ENCODE results near the gene SLC35G1. TPM values are rescaled to one million over a fixed set of nuclear protein-coding genes. Genes with fewer than 3 reads are reported as not detected.

The SLC35G1 gene
- total RNA-seq, 4 donors from 2014 or later: 3.5 to 5.7 (median 4.6) TPM

- no peak for TF ChIP-seq CTCF (IDR thresholded peaks at IDR 0.05)
- no peak for ATAC-seq (ENCODE audit: low FRiP score)
- no peak for DNase-seq (ENCODE audit: low spot score)
Measured at GRCh38 chr10:93871671-93872204, 22.0 kb upstream of the SLC35G1 start.

- DNase-seq (ENCODE audit: low spot score) (no peak), ATAC-seq (ENCODE audit: low FRiP score) (no peak)
- TF ChIP-seq CTCF (IDR thresholded peaks at IDR 0.05): no peak
Measured at GRCh38 chr10:93872375-93873158, 21.2 kb upstream of the SLC35G1 start.

GRCh38 chr10:93873420-93874115 lies 20.2 kb upstream of the SLC35G1 start:
- no peak for TF ChIP-seq CTCF (IDR thresholded peaks at IDR 0.05)
- DNase-seq (ENCODE audit: low spot score) (no peak), ATAC-seq (ENCODE audit: low FRiP score) (no peak)

- DNase-seq (ENCODE audit: low spot score) (no peak), ATAC-seq (ENCODE audit: low FRiP score) (no peak)
- TF ChIP-seq CTCF (IDR thresholded peaks at IDR 0.05): no peak
Measured at GRCh38 chr10:93874309-93875031, 19.3 kb upstream of the SLC35G1 start.

- DNase-seq (ENCODE audit: low spot score): no peak
- no peak for TF ChIP-seq CTCF (IDR thresholded peaks at IDR 0.05)
- ATAC-seq (ENCODE audit: low FRiP score): no peak
Measured at GRCh38 chr10:93875032-93875358, 18.8 kb upstream of the SLC35G1 start.

GRCh38 chr10:93876381-93876780 lies 17.4 kb upstream of the SLC35G1 start:
- DNase-seq (ENCODE audit: low spot score) (no peak), ATAC-seq (ENCODE audit: low FRiP score) (no peak)
- TF ChIP-seq CTCF (IDR thresholded peaks at IDR 0.05): no peak

Data from omental fat pad (tissue), 4 donors.